Left cardiac atrium (tissue), 4 donors: ENCODE results near the gene AKAP8L. TPM values are rescaled to one million over a fixed set of nuclear protein-coding genes. Genes with fewer than 3 reads are reported as not detected.
A peak's percentile ranks its signal among the peaks of the same experiment; 100 is the strongest.
"Not testable (repeated sequence)": the region's sequence is repeated elsewhere in the genome, so short reads cannot be mapped to it uniquely, and the experiment has no call there.

Experiments used
- ATAC-seq, 2 donors: fragments of 200-7000 bp; cut with Tn5 transposase; one replicate each; pipeline ENCODE4 v1.9.1; 2020; ENCODE audit warnings: mild to moderate bottlenecking in 2 of 2, moderate library complexity in 2 of 2
- DNase-seq: peaks from one replicate; pipeline ENCODE4 v3.0.0-alpha.2; 2020
- intact Hi-C, 2 donors: fragments of 100-400 bp; cut with DNase I; formaldehyde crosslinking; loops; one replicate each; pipeline versions ENCODE4 v1.14.1 to v1.15.1; 2022 to 2023
- total RNA-seq, 2 donors: library from RNA; stranded (reverse); fragmentation: NEBNext Ultra II Directional; extraction: Animal tissue kit (Norgen Biotek cat#: 25700); gene quantifications; one replicate each; pipeline ENCODE4 v1.2.1, GENCODE V29; 2021
- donor health status: DM: no; HTN: yes; CAD: no.
- donor health status: DM: no; HTN: yes; CAD: no; lungs with severe emphysema.
- donor health status: DM: yes; HTN: yes; CAD: no.
- donor health status: Dilated cardiomyopathy.

The AKAP8L gene
- total RNA-seq, 2 donors from 2014 or later = 61.5 to 74.2 TPM

GRCh38 chr19:15397236-15397635 lies 21.6 kb downstream of the AKAP8L start:
- no peak for ATAC-seq
- intact Hi-C loops = no loop called here
- no peak for DNase-seq

- no peak for ATAC-seq
- intact Hi-C loops = no loop called here
- DNase-seq = no peak
These were observed 22.4 kb downstream of the AKAP8L start for GRCh38 chr19:15396436-15396835.

GRCh38 chr19:15395251-15395650 lies 23.5 kb downstream of the AKAP8L start:
- DNase-seq, ATAC-seq, intact Hi-C loops: not testable (repeated sequence)

GRCh38 chr19:15394426-15394825 lies 24.4 kb downstream of the AKAP8L start:
- ATAC-seq (no peak), DNase-seq (no peak)
- intact Hi-C loops = no loop called here

GRCh38 chr19:15393963-15394362 lies 24.8 kb downstream of the AKAP8L start:
- DNase-seq = no peak
- no peak for ATAC-seq
- intact Hi-C loops = no loop called here

GRCh38 chr19:15390814-15391213 lies 28.0 kb downstream of the AKAP8L start:
- intact Hi-C loops = no loop called here
- ATAC-seq (no peak), DNase-seq (no peak)

GRCh38 chr19:15381864-15382263 lies 36.9 kb downstream of the AKAP8L start:
- ATAC-seq = no peak
- intact Hi-C loops = no loop called here
- DNase-seq = no peak

GRCh38 chr19:15381429-15381828 lies 37.4 kb downstream of the AKAP8L start:
- DNase-seq = no peak
- intact Hi-C loops = no loop called here
- no peak for ATAC-seq

- intact Hi-C loops = loop anchor here (5.0 to 10.0 kb wide), 2 partner anchors 115 to 118 kb away; no protein-coding TSS in a partner anchor
- peak; percentile 8 to 36 for ATAC-seq
- DNase-seq = peak; percentile 63
These were observed 38.7 kb downstream of the AKAP8L start for GRCh38 chr19:15379999-15380647.

- ATAC-seq (peak; percentile 96 to 97), DNase-seq (peak; percentile 99)
- intact Hi-C loops = loop anchor here (5.0 to 10.0 kb wide), 2 partner anchors 115 to 117 kb away; no protein-coding TSS in a partner anchor
These were observed 39.4 kb downstream of the AKAP8L start, which contains the start of gene AKAP8 for GRCh38 chr19:15379083-15379998. Gene AKAP8 (minus strand): TSS chr19:15379787. CDS start chr19:15379731, 56 bp downstream.

- ATAC-seq (peak; percentile 4 to 5), DNase-seq (no peak)
- intact Hi-C loops = loop anchor here (5.0 to 10.0 kb wide), 2 partner anchors 114 to 116 kb away; no protein-coding TSS in a partner anchor
These were observed 40.2 kb downstream of the AKAP8L start for GRCh38 chr19:15378534-15379082.

- intact Hi-C loops = loop anchor here (5.0 to 10.0 kb wide), 2 partner anchors 110 to 113 kb away; no protein-coding TSS in a partner anchor
- DNase-seq (peak; percentile 71), ATAC-seq (peak in 1 of 2 donors; percentile 2)
These were observed 43.9 kb downstream of the AKAP8L start for GRCh38 chr19:15374796-15375440.

GRCh38 chr19:15374105-15374651 lies 44.6 kb downstream of the AKAP8L start:
- intact Hi-C loops = loop anchor here in 1 of 2 donors (10.0 kb wide), 1 partner anchor 109 kb away; no protein-coding TSS in a partner anchor
- no peak for ATAC-seq
- peak; percentile 37 for DNase-seq

- no peak for DNase-seq
- no peak for ATAC-seq
- intact Hi-C loops = loop anchor here in 1 of 2 donors (10.0 kb wide), 1 partner anchor 109 kb away; no protein-coding TSS in a partner anchor
These were observed 45.1 kb downstream of the AKAP8L start for GRCh38 chr19:15373644-15374043.

GRCh38 chr19:15372891-15373301 lies 45.9 kb downstream of the AKAP8L start:
- intact Hi-C loops = loop anchor here in 1 of 2 donors (10.0 kb wide), 1 partner anchor 108 kb away; no protein-coding TSS in a partner anchor
- no peak for ATAC-seq
- DNase-seq = no peak

- intact Hi-C loops = loop anchor here in 1 of 2 donors (10.0 kb wide), 1 partner anchor 108 kb away; no protein-coding TSS in a partner anchor
- DNase-seq (no peak), ATAC-seq (no peak)
These were observed 46.3 kb downstream of the AKAP8L start for GRCh38 chr19:15372470-15372869.

- intact Hi-C loops = loop anchor here in 1 of 2 donors (10.0 kb wide), 1 partner anchor 107 kb away; no protein-coding TSS in a partner anchor
- ATAC-seq (no peak), DNase-seq (no peak)
These were observed 46.9 kb downstream of the AKAP8L start for GRCh38 chr19:15371786-15372380.

GRCh38 chr19:15371119-15371518 lies 47.7 kb downstream of the AKAP8L start:
- ATAC-seq = no peak
- DNase-seq = no peak
- intact Hi-C loops = loop anchor here in 1 of 2 donors (10.0 kb wide), 1 partner anchor 106 kb away; no protein-coding TSS in a partner anchor
